GM19372 (cell line): ENCODE results near the gene RFX3.

Source experiments
- ATAC-seq: cut with Tn5 transposase; IDR thresholded peaks from one replicate; pipeline ENCODE4 v1.9.1; 2021; ENCODE audit warnings: mild to moderate bottlenecking, low read depth, moderate library complexity; ENCODE audit not compliant: unreplicated experiment

RFX3 gene

GRCh38 chr9:3296536-3296935, 229.3 kb downstream of the RFX3 start:
- ATAC-seq: no peak

DNA sequence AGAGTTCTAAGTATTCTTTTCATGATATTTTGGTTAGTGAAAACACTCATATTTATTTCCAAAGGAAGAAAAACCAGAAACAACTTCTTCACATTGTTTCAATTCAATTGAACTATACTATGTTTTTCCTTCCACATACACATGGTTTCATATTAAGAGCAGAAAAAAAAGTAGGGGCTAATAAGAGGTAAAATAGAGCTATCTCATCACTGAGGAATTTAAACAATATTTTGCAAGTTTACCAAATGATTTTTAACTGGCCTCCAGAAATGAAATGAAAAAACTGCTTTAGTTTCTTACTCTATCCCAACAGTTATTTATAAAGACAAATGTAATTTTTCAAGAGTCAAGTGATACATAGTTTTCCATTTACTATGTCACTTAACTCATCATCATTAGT, 233.5 kb downstream of the RFX3 start:
- no peak for ATAC-seq

DNA sequence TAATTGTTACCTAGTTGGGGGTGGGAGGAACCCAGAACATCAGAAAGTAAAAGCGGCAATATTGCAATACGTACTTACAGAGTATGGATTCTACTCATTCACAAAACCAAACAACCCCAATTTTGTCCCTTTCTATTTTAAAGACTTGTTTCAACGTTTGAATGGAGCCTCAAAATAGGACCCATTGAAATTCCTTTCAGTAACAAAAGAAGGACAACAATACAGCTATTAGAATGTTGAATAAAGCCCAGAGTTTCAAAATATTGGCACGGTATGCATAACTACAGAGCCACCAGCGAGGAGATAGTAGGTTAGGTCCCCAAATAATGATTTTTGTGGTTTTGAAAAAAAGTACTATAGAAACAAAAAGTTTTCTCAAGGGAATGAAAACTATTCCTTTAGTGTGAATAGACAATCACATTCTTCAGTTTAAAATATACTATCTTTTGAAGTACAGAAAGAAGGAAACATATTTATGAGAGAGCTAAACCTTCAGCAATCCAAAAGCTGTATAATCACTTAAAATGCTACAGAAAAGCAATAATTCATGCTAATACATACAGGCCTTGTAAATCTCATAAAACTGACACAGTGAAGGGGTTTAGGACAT, 235.5 kb downstream of the RFX3 start:
- no peak for ATAC-seq

DNA sequence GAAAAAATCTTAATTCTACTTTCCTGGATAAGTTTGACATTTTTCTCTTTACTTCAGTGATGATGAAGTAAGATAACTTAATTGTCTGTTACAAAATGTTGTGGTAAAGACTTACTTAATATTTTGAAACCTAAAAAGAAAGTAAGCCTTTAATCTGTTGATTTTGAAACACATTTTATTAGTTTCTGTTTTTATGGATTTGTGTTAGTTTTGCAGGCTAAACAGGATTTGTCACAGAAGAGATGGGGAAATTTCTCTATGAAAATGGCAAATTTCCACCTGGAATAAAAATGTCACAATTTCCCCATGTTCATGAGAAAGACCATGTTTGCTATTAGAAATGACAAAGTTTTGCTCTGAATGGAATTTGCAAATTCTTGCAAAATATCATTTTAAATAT, 237.1 kb downstream of the RFX3 start:
- no peak for ATAC-seq

GRCh38 chr9:3285365-3286161, 240.2 kb downstream of the RFX3 start:
- ATAC-seq: no peak

DNA sequence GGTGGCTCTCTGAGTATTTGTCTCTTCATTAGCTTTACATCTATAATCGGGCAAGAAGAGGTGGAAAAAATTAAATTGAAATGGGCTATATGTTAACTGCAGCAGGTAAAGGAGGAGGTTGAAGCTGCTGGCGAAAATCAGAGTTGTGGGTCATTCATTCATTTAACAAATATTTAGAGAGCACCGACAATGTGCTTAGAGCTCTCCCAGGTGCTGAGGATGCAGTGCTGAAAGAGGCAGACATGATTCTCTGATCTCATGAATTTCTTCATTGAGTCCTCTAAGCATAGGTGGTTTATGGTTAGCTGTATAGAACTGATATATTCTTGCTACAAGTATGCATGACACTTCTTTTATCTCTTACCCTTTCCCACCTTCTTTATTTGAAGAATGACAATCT, 243.4 kb downstream of the RFX3 start:
- ATAC-seq: no peak

GRCh38 chr9:3281399-3281798, 244.4 kb downstream of the RFX3 start:
- ATAC-seq: peak; percentile 68

DNA sequence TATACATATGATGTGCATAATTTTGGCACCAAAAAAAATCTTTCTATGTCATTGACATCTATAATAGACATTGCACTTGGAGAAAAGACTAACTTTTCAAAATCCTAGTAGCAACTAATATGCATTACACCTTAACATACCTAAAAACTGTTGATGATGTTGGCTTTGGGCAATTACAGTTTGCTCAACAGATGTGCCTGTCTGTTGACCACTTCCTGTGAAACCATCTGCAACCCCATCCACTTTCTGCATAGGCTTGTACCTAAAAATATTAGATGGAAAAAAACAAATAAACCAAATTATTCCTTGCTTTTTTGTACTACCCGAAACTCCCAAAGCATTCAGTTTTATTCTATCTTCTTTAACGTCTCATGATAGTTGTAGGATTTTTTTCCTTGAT, 248.6 kb downstream of the RFX3 start:
- ATAC-seq: no peak

- ATAC-seq: no peak
These were observed 254.2 kb downstream of the RFX3 start for GRCh38 chr9:3271581-3271980.

GRCh38 chr9:3271157-3271556, 254.6 kb downstream of the RFX3 start:
- ATAC-seq: no peak

DNA sequence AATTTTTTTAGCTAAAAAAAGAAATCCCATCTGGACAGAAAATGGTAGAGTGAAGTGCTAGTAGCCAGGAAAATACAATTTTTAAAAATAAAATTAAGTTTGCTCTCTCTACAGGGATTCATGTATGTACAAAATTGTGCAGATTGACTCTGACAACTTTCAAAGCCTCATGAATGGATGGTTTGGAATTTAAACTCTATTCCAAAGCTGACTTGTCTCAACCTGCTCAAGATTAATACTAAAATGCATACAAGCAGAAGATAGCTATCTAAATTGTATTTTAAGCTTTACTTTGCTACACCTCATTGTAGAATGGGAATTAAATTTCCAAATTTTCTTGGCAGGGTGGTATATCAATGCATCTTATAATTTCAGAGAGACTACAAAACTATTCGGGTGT, 257.6 kb downstream of the RFX3 start:
- ATAC-seq: no peak

DNA sequence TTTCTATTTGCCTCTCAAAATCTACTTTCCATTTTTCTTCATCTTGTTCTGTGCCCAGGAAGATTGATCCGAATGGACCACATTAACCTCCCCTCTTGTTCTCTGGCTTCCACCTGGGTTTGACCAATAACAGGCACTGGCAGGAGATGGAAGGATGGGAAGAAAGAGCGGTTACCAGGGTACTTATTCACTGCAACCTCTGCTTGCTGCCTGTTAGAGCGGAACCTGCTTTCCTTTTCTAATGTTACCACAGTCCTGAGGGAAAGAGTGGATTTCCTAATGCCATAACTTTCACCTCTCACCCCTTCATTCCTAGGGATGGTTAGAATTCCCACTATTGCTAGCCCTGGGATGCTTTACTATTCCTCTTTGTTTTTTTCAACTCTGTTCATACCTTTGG, 262.1 kb downstream of the RFX3 start:
- no peak for ATAC-seq

GRCh38 chr9:3262826-3263529, 262.8 kb downstream of the RFX3 start:
- no peak for ATAC-seq

DNA sequence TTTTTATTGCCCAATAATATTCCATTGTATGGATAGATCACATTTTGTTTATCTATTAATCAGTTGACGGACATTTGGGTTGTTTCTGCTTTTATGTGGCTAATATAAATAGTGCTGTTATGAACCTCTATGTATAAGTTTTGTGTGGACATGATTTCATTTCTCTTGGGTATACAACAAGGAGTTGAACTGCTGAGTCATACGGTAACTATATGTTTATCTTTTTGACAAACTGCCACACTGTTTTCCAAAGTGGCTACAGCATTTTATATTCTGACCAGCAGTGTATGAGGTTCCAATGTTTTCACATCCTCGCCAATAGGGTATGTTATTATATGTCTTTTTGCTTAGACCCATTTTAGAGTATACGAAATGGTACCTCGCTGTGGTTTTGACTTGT, 264.3 kb downstream of the RFX3 start:
- ATAC-seq: no peak

- ATAC-seq: no peak
These were observed 269.1 kb downstream of the RFX3 start for GRCh38 chr9:3256571-3257330.

GRCh38 chr9:3251309-3251708, 274.5 kb downstream of the RFX3 start:
- no peak for ATAC-seq

GRCh38 chr9:3250741-3251140, 275.1 kb downstream of the RFX3 start:
- no peak for ATAC-seq

- no peak for ATAC-seq
These were observed 278.6 kb downstream of the RFX3 start for GRCh38 chr9:3247211-3247610.

GRCh38 chr9:3246241-3246640, 279.6 kb downstream of the RFX3 start:
- ATAC-seq: no peak

DNA sequence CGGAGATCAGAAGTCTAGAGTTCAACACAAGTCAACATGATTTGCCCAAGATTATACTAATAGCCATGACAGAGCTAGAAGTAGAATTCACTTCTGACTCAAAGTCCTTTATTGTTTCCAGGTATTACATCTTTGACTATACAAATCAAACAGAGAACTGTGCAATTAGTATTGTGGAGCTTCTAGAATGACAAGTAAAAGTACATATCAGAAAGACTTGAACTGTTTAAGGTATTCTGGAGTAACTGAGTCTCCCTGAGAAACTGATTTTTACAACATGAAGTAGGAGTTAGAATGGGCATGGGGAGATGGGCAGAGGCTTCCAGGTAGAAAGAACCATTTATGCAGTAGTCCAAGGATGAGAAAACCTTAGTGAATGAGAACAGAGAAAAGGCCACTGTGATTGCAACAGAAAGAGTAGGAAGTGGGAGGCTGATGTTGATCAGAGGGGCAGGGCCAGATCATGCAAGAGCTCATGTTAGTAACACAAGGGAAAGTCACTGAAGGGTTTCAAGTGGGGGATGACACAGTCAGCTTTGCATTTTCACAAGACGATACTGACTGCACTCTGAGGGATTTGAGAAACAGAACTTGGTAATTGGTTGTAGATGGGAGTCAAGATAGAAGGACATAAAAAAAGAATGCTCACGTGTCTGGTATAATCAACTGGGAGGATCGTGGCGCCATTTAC, 280.7 kb downstream of the RFX3 start:
- no peak for ATAC-seq
